ENCODE results near the gene TXNRD2.

Gene TXNRD2

DNA sequence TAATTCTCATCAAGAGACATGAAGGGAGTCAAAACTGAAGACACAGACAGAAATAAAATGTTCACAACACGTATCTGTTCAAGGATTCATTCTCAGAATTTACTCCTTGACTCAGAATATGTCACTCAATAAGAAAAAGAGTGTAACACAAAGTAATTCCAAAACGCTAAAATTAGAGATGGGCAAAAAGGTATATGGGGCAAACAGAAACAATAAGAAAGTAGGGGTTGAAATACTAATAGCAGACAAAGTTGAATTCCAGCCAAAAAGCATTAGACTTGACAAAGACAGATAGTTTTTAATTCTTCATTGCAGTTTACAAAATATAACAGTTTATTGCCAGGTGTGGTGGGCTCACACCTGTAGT, 113.6 kb downstream of the TXNRD2 start:
- no peaks in the 10 kb centered on the region for H3K27me3 Mint-ChIP-seq
- H3K4me3 Mint-ChIP-seq: no peak overlapping the region
- peaks cover 6% of the 10 kb centered on the region for H3K36me3 Mint-ChIP-seq
- no peak for DNase-seq (ENCODE audit: low spot score in 2 of 2)
- H3K4me1 Mint-ChIP-seq: peaks cover 10% of the 10 kb centered on the region
- no peak for ATAC-seq (ENCODE audit: low read depth)
- no peak overlapping the region for H3K27ac Mint-ChIP-seq
- no peaks in the 10 kb centered on the region for H3K9me3 Mint-ChIP-seq

DNA sequence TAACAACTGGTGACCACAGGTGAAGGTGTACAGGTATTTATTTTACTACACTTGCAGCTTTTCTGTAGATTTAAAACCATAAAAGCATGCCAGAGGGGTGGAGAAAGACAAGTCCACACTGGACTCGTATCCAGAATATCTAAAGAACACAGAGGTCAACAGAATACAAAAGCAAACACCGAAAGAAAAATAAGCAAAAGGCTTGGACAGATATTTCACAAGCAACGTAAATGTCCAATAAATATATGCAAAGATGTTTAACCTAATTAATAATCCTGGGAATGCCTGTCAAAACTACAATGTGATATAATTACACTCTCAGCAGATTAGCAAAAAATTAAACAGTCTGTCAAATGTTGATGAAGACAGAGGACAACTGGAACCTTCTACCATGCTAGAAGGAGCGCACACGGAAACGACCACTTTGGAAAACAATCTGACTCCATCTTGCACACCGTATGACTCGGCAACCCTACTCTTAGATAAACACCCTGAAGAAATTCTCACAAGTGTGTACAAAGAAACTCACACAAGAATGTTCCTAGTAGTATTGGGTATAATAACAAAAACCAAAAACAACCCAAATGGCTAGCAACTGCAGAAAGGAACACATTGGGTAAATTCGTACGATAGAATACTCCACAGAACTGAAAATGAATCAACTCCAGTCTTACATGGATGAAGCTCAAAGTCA, 114.1 kb downstream of the TXNRD2 start:
- Mint-ChIP-seq H3K9me3 (no peaks in the 10 kb centered on the region), H3K4me3 (no peak overlapping the region), H3K4me1 (peaks cover 10% of the 10 kb centered on the region), H3K36me3 (peaks cover 6% of the 10 kb centered on the region), H3K27ac (no peak overlapping the region), H3K27me3 (no peaks in the 10 kb centered on the region)
- no peak for DNase-seq (ENCODE audit: low spot score in 2 of 2)
- ATAC-seq (ENCODE audit: low read depth): no peak

DNA sequence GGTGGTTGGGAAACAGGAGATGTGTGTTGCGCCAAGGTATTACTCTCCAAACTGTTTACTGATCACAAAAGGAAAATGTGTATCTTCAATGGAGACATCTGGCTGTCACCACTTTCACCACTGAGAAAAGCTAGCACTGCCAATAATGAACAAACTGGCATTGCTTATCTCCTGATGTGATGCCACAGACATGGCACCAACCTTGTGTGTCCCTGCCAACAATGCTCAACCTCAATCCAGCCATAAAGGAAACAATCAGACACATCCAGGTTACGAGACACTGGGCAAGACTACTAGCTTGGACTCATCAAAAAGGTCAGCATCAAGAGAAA, 115.0 kb downstream of the TXNRD2 start:
- DNase-seq (ENCODE audit: low spot score in 2 of 2) (no peak), ATAC-seq (ENCODE audit: low read depth) (no peak)
- H3K27ac Mint-ChIP-seq: no peak overlapping the region
- no peaks in the 10 kb centered on the region for H3K27me3 Mint-ChIP-seq
- H3K9me3 Mint-ChIP-seq: no peaks in the 10 kb centered on the region
- H3K4me1 Mint-ChIP-seq: peaks cover 8% of the 10 kb centered on the region
- peaks cover 6% of the 10 kb centered on the region for H3K36me3 Mint-ChIP-seq
- H3K4me3 Mint-ChIP-seq: no peak overlapping the region

DNA sequence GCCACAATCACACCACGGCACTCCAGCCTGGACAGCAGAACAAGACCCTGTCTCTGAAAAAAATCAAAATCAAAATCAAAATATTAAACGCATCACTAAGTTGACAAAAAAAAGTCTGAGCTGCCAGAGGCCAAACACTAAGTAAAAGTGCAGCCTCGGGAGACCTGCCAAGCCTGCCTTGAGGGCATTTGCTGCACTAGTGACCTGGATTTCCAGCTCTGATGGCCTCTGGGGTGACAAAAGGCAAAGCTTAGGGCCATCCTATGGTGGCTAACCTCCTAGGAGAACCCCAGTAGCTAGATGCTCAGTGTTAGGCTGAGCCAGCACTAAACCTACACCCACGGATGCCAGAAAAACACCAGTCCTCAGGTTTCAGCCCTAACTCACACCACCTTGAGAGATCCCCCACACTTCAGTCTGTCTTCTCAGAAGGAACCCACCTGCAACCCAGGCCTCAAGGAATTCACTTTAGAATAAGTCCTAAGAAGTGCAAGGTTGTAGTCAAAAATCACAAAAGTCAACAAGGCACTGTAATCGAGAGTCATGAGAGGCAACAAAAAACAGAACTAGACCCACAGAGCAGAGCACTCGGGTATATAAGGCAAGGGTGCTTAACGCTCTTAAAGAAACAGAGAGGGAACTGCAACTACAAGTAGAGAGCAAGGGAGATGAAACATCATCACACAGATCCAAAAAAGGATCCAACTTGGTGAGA, 115.6 kb downstream of the TXNRD2 start:
- no peak overlapping the region for H3K4me3 Mint-ChIP-seq
- no peak for ATAC-seq (ENCODE audit: low read depth)
- H3K9me3 Mint-ChIP-seq: no peaks in the 10 kb centered on the region
- no peak for DNase-seq (ENCODE audit: low spot score in 2 of 2)
- H3K36me3 Mint-ChIP-seq: peaks cover 6% of the 10 kb centered on the region
- peaks cover 8% of the 10 kb centered on the region for H3K4me1 Mint-ChIP-seq
- H3K27ac Mint-ChIP-seq: no peak overlapping the region
- no peaks in the 10 kb centered on the region for H3K27me3 Mint-ChIP-seq
